Right kidney (tissue), 1 donor: Measurements from ENCODE around the gene AGBL4.

Experiments used
- DNase-seq: peaks from one replicate; pipeline ENCODE4 v3.0.0-alpha.2; 2016

The AGBL4 gene

GRCh38 chr1:49171941-49172593 is 851.7 kb downstream of the AGBL4 start:
- DNase-seq = no peak

- DNase-seq = no peak
Measured at GRCh38 chr1:49166031-49166430, 857.7 kb downstream of the AGBL4 start.

GRCh38 chr1:49163031-49163430 is 860.7 kb downstream of the AGBL4 start:
- DNase-seq = no peak

GRCh38 chr1:49160677-49161076 is 863.1 kb downstream of the AGBL4 start:
- DNase-seq = no peak

GRCh38 chr1:49136738-49137251 is 887.0 kb downstream of the AGBL4 start:
- DNase-seq = no peak

GRCh38 chr1:49125746-49126145 is 898.0 kb downstream of the AGBL4 start:
- DNase-seq = no peak

- DNase-seq = no peak
Measured at GRCh38 chr1:49111931-49112330, 911.8 kb downstream of the AGBL4 start.

GRCh38 chr1:49106445-49106844 is 917.3 kb downstream of the AGBL4 start:
- no peak for DNase-seq

GRCh38 chr1:49104575-49104974 is 919.2 kb downstream of the AGBL4 start:
- DNase-seq = no peak

- DNase-seq = no peak
Measured at GRCh38 chr1:49102752-49103151, 921.0 kb downstream of the AGBL4 start.

- DNase-seq = no peak
Measured at GRCh38 chr1:49098866-49099265, 924.9 kb downstream of the AGBL4 start.

GRCh38 chr1:49086327-49086726 is 937.4 kb downstream of the AGBL4 start:
- no peak for DNase-seq

- no peak for DNase-seq
Measured at GRCh38 chr1:49085079-49085478, 938.7 kb downstream of the AGBL4 start.

- no peak for DNase-seq
Measured at GRCh38 chr1:49060766-49061165, 963.0 kb downstream of the AGBL4 start.

- no peak for DNase-seq
Measured at GRCh38 chr1:49059087-49059486, 964.7 kb downstream of the AGBL4 start.

- DNase-seq = no peak
Measured at GRCh38 chr1:49052102-49052501, 971.7 kb downstream of the AGBL4 start.

- DNase-seq = no peak
Measured at GRCh38 chr1:49051647-49052046, 972.1 kb downstream of the AGBL4 start.

- DNase-seq = no peak
Measured at GRCh38 chr1:49050041-49050440, 973.7 kb downstream of the AGBL4 start.

- no peak for DNase-seq
Measured at GRCh38 chr1:49048188-49048587, 975.6 kb downstream of the AGBL4 start.

GRCh38 chr1:49046305-49046704 is 977.4 kb downstream of the AGBL4 start:
- DNase-seq = no peak

- no peak for DNase-seq
Measured at GRCh38 chr1:49045371-49045770, 978.4 kb downstream of the AGBL4 start.

GRCh38 chr1:49036700-49037099 is 987.1 kb downstream of the AGBL4 start:
- no peak for DNase-seq

- DNase-seq = no peak
Measured at GRCh38 chr1:49028396-49028795, 995.4 kb downstream of the AGBL4 start.

GRCh38 chr1:49026230-49026811 is 997.4 kb downstream of the AGBL4 start:
- no peak for DNase-seq
